HEK293 (cell line): ENCODE results near the gene MAST2.

Experiments used
- BCL11A ChIP-seq: fragments of 450-650 bp; formaldehyde crosslinking; IDR thresholded peaks from 2 replicates; pipeline ENCODE4 v1.5.1; 2016; ENCODE audit warnings: low read depth, missing biosample characterization, missing genetic modification characterization
- KLF1 ChIP-seq: fragments of 450-650 bp; formaldehyde crosslinking; IDR thresholded peaks from 2 replicates; pipeline ENCODE4 v1.5.1; 2016; ENCODE audit warnings: missing biosample characterization, missing genetic modification characterization
- MEIS1 ChIP-seq: sonication (generic); formaldehyde crosslinking; IDR thresholded peaks from 2 replicates; pipeline ENCODE4 v1.8.1; 2022; ENCODE audit warnings: missing genetic modification reagents, mild to moderate bottlenecking, borderline replicate concordance
- SCRT2 ChIP-seq: fragments of 450-650 bp; formaldehyde crosslinking; IDR thresholded peaks from 2 replicates; pipeline ENCODE4 v1.5.1; 2016; ENCODE audit warnings: missing biosample characterization, missing genetic modification characterization
- YY1 ChIP-seq: fragments of 450-650 bp; formaldehyde crosslinking; IDR thresholded peaks from 2 replicates; pipeline ENCODE4 v1.5.1; 2018; ENCODE audit warnings: missing biosample characterization, missing genetic modification characterization
- ZFP69B ChIP-seq: fragments of 450-650 bp; formaldehyde crosslinking; IDR thresholded peaks from 2 replicates; pipeline ENCODE4 v1.5.1; 2016; ENCODE audit warnings: missing biosample characterization, missing genetic modification characterization
- ZNF114 ChIP-seq: fragments of 450-650 bp; formaldehyde crosslinking; IDR thresholded peaks from 2 replicates; pipeline ENCODE4 v1.5.0; 2017; ENCODE audit warnings: missing biosample characterization, missing genetic modification characterization
- ZNF121 ChIP-seq: fragments of 450-650 bp; formaldehyde crosslinking; IDR thresholded peaks from 2 replicates; pipeline ENCODE4 v1.5.1; 2016; ENCODE audit warnings: missing biosample characterization, missing genetic modification characterization
- ZNF16 ChIP-seq: fragments of 450-650 bp; formaldehyde crosslinking; IDR thresholded peaks from 2 replicates; pipeline ENCODE4 v1.5.1; 2016; ENCODE audit warnings: low read depth, missing biosample characterization, missing genetic modification characterization
- ZNF174 ChIP-seq: fragments of 450-650 bp; formaldehyde crosslinking; IDR thresholded peaks from 2 replicates; pipeline ENCODE4 v1.5.0; 2017; ENCODE audit warnings: missing biosample characterization, mild to moderate bottlenecking, missing genetic modification characterization
- ZNF202 ChIP-seq: fragments of 450-650 bp; formaldehyde crosslinking; IDR thresholded peaks from 2 replicates; pipeline ENCODE4 v1.5.1; 2016; ENCODE audit warnings: missing biosample characterization, missing genetic modification characterization, borderline replicate concordance
- ZNF214 ChIP-seq: fragments of 450-650 bp; formaldehyde crosslinking; IDR thresholded peaks from 2 replicates; pipeline ENCODE4 v1.5.1; 2017; ENCODE audit warnings: missing biosample characterization, mild to moderate bottlenecking, missing genetic modification characterization, borderline replicate concordance
- ZNF23 ChIP-seq: fragments of 450-650 bp; formaldehyde crosslinking; IDR thresholded peaks from 2 replicates; pipeline ENCODE4 v1.5.1; 2016; ENCODE audit warnings: missing biosample characterization, missing genetic modification characterization, borderline replicate concordance
- ZNF274 ChIP-seq, 2 experiments: fragments of 200-500 bp in 1 of 2; fragments of 450-650 bp in 1 of 2; sonication (Bioruptor generic) in 1 of 2; formaldehyde crosslinking in 1 of 2; IDR thresholded peaks; 2 replicates each; pipeline versions ENCODE4 v1.5.1 to v1.6.1; 2014 to 2016; ENCODE audit warnings: borderline replicate concordance in 1 of 2, inconsistent platforms in 1 of 2, low read length in 1 of 2, missing biosample characterization in 1 of 2, missing genetic modification characterization in 1 of 2
- ZNF354C ChIP-seq: fragments of 450-650 bp; formaldehyde crosslinking; IDR thresholded peaks from 2 replicates; pipeline ENCODE4 v1.5.1; 2016; ENCODE audit warnings: missing biosample characterization, missing genetic modification characterization, low read depth, borderline replicate concordance
- ZNF366 ChIP-seq: fragments of 450-650 bp; formaldehyde crosslinking; conservative IDR thresholded peaks from 2 replicates; pipeline ENCODE4 v1.5.1; 2016; ENCODE audit warnings: missing biosample characterization, missing genetic modification characterization
- ZNF391 ChIP-seq: fragments of 450-650 bp; formaldehyde crosslinking; IDR thresholded peaks from 2 replicates; pipeline ENCODE4 v1.5.1; 2016; ENCODE audit warnings: low read depth, missing biosample characterization, missing genetic modification characterization, borderline replicate concordance
- ZNF561 ChIP-seq: fragments of 450-650 bp; IDR thresholded peaks from 2 replicates; pipeline ENCODE4 v1.5.1; 2018; ENCODE audit warnings: missing biosample characterization, missing genetic modification characterization, borderline replicate concordance
- ZNF624 ChIP-seq: fragments of 450-650 bp; formaldehyde crosslinking; IDR thresholded peaks from 2 replicates; pipeline ENCODE4 v1.5.1; 2017; ENCODE audit warnings: missing biosample characterization, missing genetic modification characterization
- ZNF76 ChIP-seq: fragments of 450-650 bp; formaldehyde crosslinking; IDR thresholded peaks from 2 replicates; pipeline ENCODE4; 2016; ENCODE audit warnings: low read depth, missing biosample characterization, missing genetic modification characterization, borderline replicate concordance
- ZNF792 ChIP-seq: fragments of 450-650 bp; formaldehyde crosslinking; IDR thresholded peaks from 2 replicates; pipeline ENCODE4 v1.5.1; 2016; ENCODE audit warnings: missing biosample characterization, missing genetic modification characterization
- ZSCAN23 ChIP-seq: fragments of 450-650 bp; formaldehyde crosslinking; IDR thresholded peaks from 2 replicates; pipeline ENCODE4 v1.5.1; 2016; ENCODE audit warnings: missing biosample characterization, missing genetic modification characterization
- TF ChIP-seq, protein P1 (sequence below): fragments of 450-650 bp; formaldehyde crosslinking; IDR thresholded peaks from 2 replicates; pipeline ENCODE4 v1.5.1; 2016; ENCODE audit warnings: missing biosample characterization, missing genetic modification characterization
- TF ChIP-seq, protein P2 (sequence below): fragments of 450-650 bp; formaldehyde crosslinking; IDR thresholded peaks from 2 replicates; pipeline ENCODE4 v1.5.1; 2016; ENCODE audit warnings: missing biosample characterization, missing genetic modification characterization, borderline replicate concordance
- TF ChIP-seq, protein P3 (sequence below): fragments of 450-650 bp; formaldehyde crosslinking; conservative IDR thresholded peaks from 2 replicates; pipeline ENCODE4 v1.5.1; 2016; ENCODE audit warnings: low read depth, missing biosample characterization, missing genetic modification characterization
- TF ChIP-seq, protein P4 (sequence below): fragments of 450-650 bp; formaldehyde crosslinking; IDR thresholded peaks from 2 replicates; pipeline ENCODE4 v1.5.1; 2016; ENCODE audit warnings: missing biosample characterization, missing genetic modification characterization

Gene MAST2

DNA sequence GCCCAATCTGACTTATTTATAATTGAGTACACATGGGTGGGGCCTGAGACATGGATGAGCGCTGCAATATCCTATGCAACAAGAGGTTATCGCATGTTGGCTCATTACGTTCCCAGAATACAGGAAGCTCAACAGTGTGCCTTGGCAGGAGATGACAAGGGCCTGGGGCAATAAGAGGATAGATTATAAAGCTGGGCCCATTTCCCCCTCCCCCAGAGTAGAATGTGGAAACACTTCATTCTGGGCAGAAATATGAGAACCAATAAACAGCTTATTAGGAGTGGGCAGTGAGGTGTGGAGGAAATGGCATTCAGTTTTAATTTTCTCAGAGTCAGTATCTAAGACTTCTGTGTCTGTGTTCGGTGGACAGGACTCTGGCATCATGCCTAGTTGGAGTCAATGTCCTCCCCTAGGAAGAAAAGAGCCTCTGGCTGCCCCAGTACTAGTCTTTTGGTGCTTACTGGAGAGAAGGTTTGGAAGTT lies 236.2 kb downstream of the MAST2 start (continued):
- no peak for TF ChIP-seq ZNF114
- 0 out of 2 replicates have a peak, but pooled peaks have one; percentile 18 for TF ChIP-seq ZNF366
- TF ChIP-seq ZFP69B, result peak; percentile 77; the same call in 1 of the 2 replicates
- TF ChIP-seq YY1 (tag by site-specific recombination), result no peak
- no peak for TF ChIP-seq BCL11A
- no peak for TF ChIP-seq ZNF76 (tag by site-specific recombination)
- TF ChIP-seq ZNF354C (tag by site-specific recombination), result no peak
- no peak for TF ChIP-seq ZNF174 (tag by site-specific recombination)
- no peak for TF ChIP-seq ZNF121 (tag by site-specific recombination)
- no peak for TF ChIP-seq ZNF202 (tag by site-specific recombination)
- TF ChIP-seq ZNF624 (tag by site-specific recombination), result no peak
- no peak for TF ChIP-seq ZNF792 (tag by site-specific recombination)
- TF ChIP-seq ZNF23, result no peak
- TF ChIP-seq ZNF214 (tag by site-specific recombination), result no peak
- TF ChIP-seq ZNF391, result no peak
- peak; percentile 96 for TF ChIP-seq SCRT2 (tag by site-specific recombination)
- no peak for TF ChIP-seq ZNF561
- TF ChIP-seq KLF1 (tag by site-specific recombination), result no peak
- TF ChIP-seq, protein P1, sequence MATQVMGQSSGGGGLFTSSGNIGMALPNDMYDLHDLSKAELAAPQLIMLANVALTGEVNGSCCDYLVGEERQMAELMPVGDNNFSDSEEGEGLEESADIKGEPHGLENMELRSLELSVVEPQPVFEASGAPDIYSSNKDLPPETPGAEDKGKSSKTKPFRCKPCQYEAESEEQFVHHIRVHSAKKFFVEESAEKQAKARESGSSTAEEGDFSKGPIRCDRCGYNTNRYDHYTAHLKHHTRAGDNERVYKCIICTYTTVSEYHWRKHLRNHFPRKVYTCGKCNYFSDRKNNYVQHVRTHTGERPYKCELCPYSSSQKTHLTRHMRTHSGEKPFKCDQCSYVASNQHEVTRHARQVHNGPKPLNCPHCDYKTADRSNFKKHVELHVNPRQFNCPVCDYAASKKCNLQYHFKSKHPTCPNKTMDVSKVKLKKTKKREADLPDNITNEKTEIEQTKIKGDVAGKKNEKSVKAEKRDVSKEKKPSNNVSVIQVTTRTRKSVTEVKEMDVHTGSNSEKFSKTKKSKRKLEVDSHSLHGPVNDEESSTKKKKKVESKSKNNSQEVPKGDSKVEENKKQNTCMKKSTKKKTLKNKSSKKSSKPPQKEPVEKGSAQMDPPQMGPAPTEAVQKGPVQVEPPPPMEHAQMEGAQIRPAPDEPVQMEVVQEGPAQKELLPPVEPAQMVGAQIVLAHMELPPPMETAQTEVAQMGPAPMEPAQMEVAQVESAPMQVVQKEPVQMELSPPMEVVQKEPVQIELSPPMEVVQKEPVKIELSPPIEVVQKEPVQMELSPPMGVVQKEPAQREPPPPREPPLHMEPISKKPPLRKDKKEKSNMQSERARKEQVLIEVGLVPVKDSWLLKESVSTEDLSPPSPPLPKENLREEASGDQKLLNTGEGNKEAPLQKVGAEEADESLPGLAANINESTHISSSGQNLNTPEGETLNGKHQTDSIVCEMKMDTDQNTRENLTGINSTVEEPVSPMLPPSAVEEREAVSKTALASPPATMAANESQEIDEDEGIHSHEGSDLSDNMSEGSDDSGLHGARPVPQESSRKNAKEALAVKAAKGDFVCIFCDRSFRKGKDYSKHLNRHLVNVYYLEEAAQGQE (tag by site-specific recombination), result no peak
- no peak for TF ChIP-seq ZNF16 (tag by site-specific recombination)
- TF ChIP-seq, protein P2, sequence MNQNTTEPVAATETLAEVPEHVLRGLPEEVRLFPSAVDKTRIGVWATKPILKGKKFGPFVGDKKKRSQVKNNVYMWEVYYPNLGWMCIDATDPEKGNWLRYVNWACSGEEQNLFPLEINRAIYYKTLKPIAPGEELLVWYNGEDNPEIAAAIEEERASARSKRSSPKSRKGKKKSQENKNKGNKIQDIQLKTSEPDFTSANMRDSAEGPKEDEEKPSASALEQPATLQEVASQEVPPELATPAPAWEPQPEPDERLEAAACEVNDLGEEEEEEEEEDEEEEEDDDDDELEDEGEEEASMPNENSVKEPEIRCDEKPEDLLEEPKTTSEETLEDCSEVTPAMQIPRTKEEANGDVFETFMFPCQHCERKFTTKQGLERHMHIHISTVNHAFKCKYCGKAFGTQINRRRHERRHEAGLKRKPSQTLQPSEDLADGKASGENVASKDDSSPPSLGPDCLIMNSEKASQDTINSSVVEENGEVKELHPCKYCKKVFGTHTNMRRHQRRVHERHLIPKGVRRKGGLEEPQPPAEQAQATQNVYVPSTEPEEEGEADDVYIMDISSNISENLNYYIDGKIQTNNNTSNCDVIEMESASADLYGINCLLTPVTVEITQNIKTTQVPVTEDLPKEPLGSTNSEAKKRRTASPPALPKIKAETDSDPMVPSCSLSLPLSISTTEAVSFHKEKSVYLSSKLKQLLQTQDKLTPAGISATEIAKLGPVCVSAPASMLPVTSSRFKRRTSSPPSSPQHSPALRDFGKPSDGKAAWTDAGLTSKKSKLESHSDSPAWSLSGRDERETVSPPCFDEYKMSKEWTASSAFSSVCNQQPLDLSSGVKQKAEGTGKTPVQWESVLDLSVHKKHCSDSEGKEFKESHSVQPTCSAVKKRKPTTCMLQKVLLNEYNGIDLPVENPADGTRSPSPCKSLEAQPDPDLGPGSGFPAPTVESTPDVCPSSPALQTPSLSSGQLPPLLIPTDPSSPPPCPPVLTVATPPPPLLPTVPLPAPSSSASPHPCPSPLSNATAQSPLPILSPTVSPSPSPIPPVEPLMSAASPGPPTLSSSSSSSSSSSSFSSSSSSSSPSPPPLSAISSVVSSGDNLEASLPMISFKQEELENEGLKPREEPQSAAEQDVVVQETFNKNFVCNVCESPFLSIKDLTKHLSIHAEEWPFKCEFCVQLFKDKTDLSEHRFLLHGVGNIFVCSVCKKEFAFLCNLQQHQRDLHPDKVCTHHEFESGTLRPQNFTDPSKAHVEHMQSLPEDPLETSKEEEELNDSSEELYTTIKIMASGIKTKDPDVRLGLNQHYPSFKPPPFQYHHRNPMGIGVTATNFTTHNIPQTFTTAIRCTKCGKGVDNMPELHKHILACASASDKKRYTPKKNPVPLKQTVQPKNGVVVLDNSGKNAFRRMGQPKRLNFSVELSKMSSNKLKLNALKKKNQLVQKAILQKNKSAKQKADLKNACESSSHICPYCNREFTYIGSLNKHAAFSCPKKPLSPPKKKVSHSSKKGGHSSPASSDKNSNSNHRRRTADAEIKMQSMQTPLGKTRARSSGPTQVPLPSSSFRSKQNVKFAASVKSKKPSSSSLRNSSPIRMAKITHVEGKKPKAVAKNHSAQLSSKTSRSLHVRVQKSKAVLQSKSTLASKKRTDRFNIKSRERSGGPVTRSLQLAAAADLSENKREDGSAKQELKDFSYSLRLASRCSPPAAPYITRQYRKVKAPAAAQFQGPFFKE (tag by site-specific recombination), result no peak
- no peak for TF ChIP-seq ZSCAN23 (tag by site-specific recombination)
- no peak for TF ChIP-seq ZNF274 (IDR thresholded peaks at IDR 0.05; ENCODE audit: low read length)
- no peak for TF ChIP-seq ZNF274 (tag by site-specific recombination; IDR thresholded peaks at IDR 0.05; ENCODE audit: borderline replicate concordance)
- no peak for TF ChIP-seq MEIS1 (CRISPR knock-in tag)
- TF ChIP-seq, protein P3, sequence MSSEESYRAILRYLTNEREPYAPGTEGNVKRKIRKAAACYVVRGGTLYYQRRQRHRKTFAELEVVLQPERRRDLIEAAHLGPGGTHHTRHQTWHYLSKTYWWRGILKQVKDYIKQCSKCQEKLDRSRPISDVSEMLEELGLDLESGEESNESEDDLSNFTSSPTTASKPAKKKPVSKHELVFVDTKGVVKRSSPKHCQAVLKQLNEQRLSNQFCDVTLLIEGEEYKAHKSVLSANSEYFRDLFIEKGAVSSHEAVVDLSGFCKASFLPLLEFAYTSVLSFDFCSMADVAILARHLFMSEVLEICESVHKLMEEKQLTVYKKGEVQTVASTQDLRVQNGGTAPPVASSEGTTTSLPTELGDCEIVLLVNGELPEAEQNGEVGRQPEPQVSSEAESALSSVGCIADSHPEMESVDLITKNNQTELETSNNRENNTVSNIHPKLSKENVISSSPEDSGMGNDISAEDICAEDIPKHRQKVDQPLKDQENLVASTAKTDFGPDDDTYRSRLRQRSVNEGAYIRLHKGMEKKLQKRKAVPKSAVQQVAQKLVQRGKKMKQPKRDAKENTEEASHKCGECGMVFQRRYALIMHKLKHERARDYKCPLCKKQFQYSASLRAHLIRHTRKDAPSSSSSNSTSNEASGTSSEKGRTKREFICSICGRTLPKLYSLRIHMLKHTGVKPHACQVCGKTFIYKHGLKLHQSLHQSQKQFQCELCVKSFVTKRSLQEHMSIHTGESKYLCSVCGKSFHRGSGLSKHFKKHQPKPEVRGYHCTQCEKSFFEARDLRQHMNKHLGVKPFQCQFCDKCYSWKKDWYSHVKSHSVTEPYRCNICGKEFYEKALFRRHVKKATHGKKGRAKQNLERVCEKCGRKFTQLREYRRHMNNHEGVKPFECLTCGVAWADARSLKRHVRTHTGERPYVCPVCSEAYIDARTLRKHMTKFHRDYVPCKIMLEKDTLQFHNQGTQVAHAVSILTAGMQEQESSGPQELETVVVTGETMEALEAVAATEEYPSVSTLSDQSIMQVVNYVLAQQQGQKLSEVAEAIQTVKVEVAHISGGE (tag by site-specific recombination), result no peak
- TF ChIP-seq, protein P4, sequence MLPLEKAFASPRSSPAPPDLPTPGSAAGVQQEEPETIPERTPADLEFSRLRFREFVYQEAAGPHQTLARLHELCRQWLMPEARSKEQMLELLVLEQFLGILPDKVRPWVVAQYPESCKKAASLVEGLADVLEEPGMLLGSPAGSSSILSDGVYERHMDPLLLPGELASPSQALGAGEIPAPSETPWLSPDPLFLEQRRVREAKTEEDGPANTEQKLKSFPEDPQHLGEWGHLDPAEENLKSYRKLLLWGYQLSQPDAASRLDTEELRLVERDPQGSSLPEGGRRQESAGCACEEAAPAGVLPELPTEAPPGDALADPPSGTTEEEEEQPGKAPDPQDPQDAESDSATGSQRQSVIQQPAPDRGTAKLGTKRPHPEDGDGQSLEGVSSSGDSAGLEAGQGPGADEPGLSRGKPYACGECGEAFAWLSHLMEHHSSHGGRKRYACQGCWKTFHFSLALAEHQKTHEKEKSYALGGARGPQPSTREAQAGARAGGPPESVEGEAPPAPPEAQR (tag by site-specific recombination), result no peak
